SU-DHL-6 (cell line): ENCODE data around the gene SYNJ2BP.

Experiments
- H2AFZ ChIP-seq: fragments of 200-600 bp; sonication (generic); 2 replicates; pipeline ENCODE4 v1.6.1; 2014; ENCODE audit warnings: low read depth, mild to moderate bottlenecking, moderate library complexity, mixed read lengths, antibody characterized with exemption, low read length; ENCODE audit not compliant: severe bottlenecking
- H3F3A ChIP-seq: fragments of 200-600 bp; shearing (Covaris generic); 2 replicates; pipeline ENCODE4 v1.6.0; 2016; ENCODE audit warnings: antibody characterized with exemption, mild to moderate bottlenecking; ENCODE audit not compliant: insufficient read depth
- H3K27ac ChIP-seq: fragments of 200-600 bp; sonication (generic); 2 replicates; pipeline ENCODE4 v1.5.1; 2016; ENCODE audit warnings: low read depth, mild to moderate bottlenecking, low read length, moderate library complexity, mixed read lengths
- H3K27me3 ChIP-seq: fragments of 200-600 bp; sonication (generic), shearing (Covaris generic); 2 replicates; pipeline ENCODE4 v1.6.0; 2014; ENCODE audit warnings: mild to moderate bottlenecking, low read length
- H3K36me3 ChIP-seq: fragments of 200-600 bp; sonication (generic); 2 replicates; pipeline ENCODE4 v1.6.1; 2014; ENCODE audit warnings: mild to moderate bottlenecking, low read length, mixed read lengths
- H3K4me2 ChIP-seq: fragments of 300-600, 200-600 bp; shearing (Covaris generic), sonication (generic); 2 replicates; pipeline ENCODE4 v1.6.0; 2014; ENCODE audit warnings: low read length, low read depth, mild to moderate bottlenecking; ENCODE audit not compliant: poor library complexity, severe bottlenecking
- H3K4me3 ChIP-seq: fragments of 200-600 bp; sonication (generic); 2 replicates; pipeline ENCODE4 v1.5.1; 2014; ENCODE audit warnings: antibody characterized with exemption, low read length, mild to moderate bottlenecking, mixed read lengths; ENCODE audit not compliant: insufficient read depth, poor library complexity, severe bottlenecking
- H3K79me2 ChIP-seq: fragments of 200-600 bp; sonication (generic); 2 replicates; pipeline ENCODE4 v1.6.1; 2014; ENCODE audit warnings: mild to moderate bottlenecking, low read length, moderate library complexity; ENCODE audit not compliant: insufficient read depth
- H3K9ac ChIP-seq: fragments of 200-600 bp; sonication (generic); 2 replicates; pipeline ENCODE4 v1.7.0; 2014; ENCODE audit warnings: mild to moderate bottlenecking, low read length
- H3K9me2 ChIP-seq: fragments of 200-600 bp; sonication (generic); replicated peaks from 2 replicates; pipeline ENCODE4 v1.6.1; 2014; ENCODE audit warnings: low read length; ENCODE audit not compliant: insufficient read depth
- H3K9me3 ChIP-seq: fragments of 200-600 bp; sonication (generic); 2 replicates; pipeline ENCODE4 v1.6.1; 2014; ENCODE audit warnings: low read length, mixed read lengths; ENCODE audit not compliant: insufficient read depth
- H4K20me1 ChIP-seq: fragments of 200-600 bp; sonication (generic); 2 replicates; pipeline ENCODE4 v1.6.1; 2014; ENCODE audit warnings: low read depth, mild to moderate bottlenecking, antibody characterized with exemption, low read length, moderate library complexity, mixed read lengths
- EZH2phosphoT487 ChIP-seq: fragments of 200-600 bp; sonication (generic), shearing (Covaris generic); conservative IDR thresholded peaks from 2 replicates; pipeline ENCODE4 v1.6.1; 2018; ENCODE audit warnings: mild to moderate bottlenecking, antibody characterized with exemption, low read length, moderate library complexity, mixed read lengths
- TF ChIP-seq, protein P1 (sequence below): fragments of 200-600 bp; sonication (generic); IDR thresholded peaks from one replicate; pipeline ENCODE4 v1.5.1; 2017; ENCODE audit warnings: antibody characterized with exemption, mild to moderate bottlenecking, low read length, moderate library complexity; ENCODE audit not compliant: insufficient read depth, poor library complexity, severe bottlenecking

Gene SYNJ2BP

DNA sequence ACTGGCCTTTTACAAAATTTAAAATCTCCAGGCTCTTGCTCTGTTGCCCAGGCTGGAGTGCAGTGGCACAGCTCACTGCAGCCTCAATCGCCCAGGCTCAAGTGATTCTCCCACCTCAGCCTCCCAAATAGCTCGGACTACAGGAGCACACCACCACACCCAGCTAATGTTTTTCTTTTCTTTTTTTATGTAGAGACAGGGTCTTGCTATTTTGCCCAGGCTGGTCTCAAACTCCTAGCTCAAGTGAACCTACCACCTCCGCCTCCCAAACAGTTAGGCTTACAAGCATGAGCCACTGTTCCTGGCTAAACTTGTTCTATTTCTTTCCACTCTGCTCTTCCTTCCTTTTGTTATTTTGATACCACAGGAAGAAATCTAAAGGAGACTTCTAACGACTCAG is 15.2 kb downstream of the SYNJ2BP start:
- no peak overlapping the region for H2AFZ ChIP-seq
- no peaks in the 10 kb centered on the region for H3K27me3 ChIP-seq
- no peak overlapping the region for H3K9ac ChIP-seq
- TF ChIP-seq EZH2phosphoT487 = no peak
- TF ChIP-seq, protein P1, sequence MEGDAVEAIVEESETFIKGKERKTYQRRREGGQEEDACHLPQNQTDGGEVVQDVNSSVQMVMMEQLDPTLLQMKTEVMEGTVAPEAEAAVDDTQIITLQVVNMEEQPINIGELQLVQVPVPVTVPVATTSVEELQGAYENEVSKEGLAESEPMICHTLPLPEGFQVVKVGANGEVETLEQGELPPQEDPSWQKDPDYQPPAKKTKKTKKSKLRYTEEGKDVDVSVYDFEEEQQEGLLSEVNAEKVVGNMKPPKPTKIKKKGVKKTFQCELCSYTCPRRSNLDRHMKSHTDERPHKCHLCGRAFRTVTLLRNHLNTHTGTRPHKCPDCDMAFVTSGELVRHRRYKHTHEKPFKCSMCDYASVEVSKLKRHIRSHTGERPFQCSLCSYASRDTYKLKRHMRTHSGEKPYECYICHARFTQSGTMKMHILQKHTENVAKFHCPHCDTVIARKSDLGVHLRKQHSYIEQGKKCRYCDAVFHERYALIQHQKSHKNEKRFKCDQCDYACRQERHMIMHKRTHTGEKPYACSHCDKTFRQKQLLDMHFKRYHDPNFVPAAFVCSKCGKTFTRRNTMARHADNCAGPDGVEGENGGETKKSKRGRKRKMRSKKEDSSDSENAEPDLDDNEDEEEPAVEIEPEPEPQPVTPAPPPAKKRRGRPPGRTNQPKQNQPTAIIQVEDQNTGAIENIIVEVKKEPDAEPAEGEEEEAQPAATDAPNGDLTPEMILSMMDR = no peak
- no peaks in the 10 kb centered on the region for H3K9me2 ChIP-seq
- H3K4me2 ChIP-seq = no peak overlapping the region
- H3K79me2 ChIP-seq = no peaks in the 10 kb centered on the region
- H4K20me1 ChIP-seq = no peaks in the 10 kb centered on the region
- no peak overlapping the region for H3K27ac ChIP-seq
- H3K9me3 ChIP-seq = peaks cover 4% of the 10 kb centered on the region; the same call in 1 of the 2 replicates
- no peak overlapping the region for H3K4me3 ChIP-seq
- H3F3A ChIP-seq = no peaks in the 10 kb centered on the region
- H3K36me3 ChIP-seq = no peaks in the 10 kb centered on the region

DNA sequence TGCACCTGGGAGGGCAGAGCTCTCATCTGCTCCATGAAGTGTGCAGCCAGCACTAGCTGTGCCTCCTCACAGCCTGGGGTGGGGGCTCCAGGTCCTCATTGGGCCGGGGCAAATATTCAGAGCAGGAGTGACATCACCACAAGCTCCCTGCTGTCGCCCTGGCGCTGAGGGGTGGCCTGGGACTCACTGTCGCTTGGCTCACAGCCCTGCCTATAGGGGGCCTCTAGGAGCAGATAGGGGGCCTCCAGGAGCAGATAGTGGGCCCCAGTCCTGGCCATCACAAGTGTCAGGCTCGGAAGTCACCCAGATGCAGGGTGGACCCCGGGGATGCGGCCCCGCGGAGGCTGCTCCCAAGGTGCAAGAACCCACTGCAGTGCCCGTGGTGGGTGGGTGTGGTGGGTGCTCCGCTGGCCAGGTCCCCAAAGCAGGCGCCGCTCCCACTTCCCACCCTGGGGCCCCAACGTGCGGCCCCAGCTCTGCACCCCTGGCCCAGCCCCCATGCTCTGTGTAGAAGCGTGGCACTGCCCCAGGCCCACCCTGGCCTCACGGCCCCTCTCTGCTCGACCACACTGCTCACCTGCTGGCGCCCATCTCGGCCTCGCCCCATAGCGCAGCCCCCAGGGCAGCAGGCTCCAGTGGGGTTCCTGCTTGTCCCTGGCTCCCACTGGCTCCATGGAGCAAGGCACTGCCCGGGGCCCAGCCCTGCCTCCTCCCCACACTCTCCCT is 18.0 kb downstream of the SYNJ2BP start:
- Histone ChIP-seq H3K9me3 (peaks cover 4% of the 10 kb centered on the region; the same call in 1 of the 2 replicates), H3K27ac (no peak overlapping the region), H2AFZ (no peak overlapping the region), H4K20me1 (no peaks in the 10 kb centered on the region), H3K79me2 (no peaks in the 10 kb centered on the region), H3K4me3 (no peak overlapping the region), H3K4me2 (no peak overlapping the region), H3K9ac (no peak overlapping the region), H3K36me3 (no peaks in the 10 kb centered on the region), H3K9me2 (no peaks in the 10 kb centered on the region), H3K27me3 (no peaks in the 10 kb centered on the region), H3F3A (no peaks in the 10 kb centered on the region)
- TF ChIP-seq, protein P1 = no peak
- no peak for TF ChIP-seq EZH2phosphoT487

DNA sequence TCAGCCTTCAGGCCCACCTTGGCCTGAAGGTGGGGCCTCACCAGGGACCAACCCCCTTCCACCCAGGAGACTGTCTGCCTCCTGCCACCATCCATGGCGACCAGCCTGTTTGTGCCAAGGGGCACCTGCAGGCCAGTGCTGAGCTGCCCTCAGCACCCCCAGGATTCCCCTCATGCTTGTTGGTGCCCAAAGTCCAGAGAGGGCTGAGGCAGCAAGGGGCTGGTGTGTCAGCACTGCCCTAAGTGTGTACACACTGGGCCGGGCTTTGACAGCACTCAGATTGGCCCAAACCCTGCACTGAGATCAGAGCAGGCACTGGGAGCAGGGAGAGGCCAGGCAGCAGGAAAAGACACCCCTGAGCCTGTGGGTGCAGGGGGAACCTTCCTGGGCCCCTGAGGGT is 18.6 kb downstream of the SYNJ2BP start:
- no peak for TF ChIP-seq EZH2phosphoT487
- TF ChIP-seq, protein P1 = no peak
- H3K4me2 ChIP-seq = no peak overlapping the region
- H2AFZ ChIP-seq = no peak overlapping the region

More for the DNA sequence above, 18.6 kb downstream of the SYNJ2BP start:
- H3K36me3 ChIP-seq = no peaks in the 10 kb centered on the region
- no peak overlapping the region for H3K9ac ChIP-seq
- no peaks in the 10 kb centered on the region for H3K27me3 ChIP-seq
- H3K9me3 ChIP-seq = peaks cover 4% of the 10 kb centered on the region; the same call in 1 of the 2 replicates
- no peaks in the 10 kb centered on the region for H3K9me2 ChIP-seq
- H3F3A ChIP-seq = no peaks in the 10 kb centered on the region
- H4K20me1 ChIP-seq = no peaks in the 10 kb centered on the region
- no peak overlapping the region for H3K4me3 ChIP-seq
- H3K79me2 ChIP-seq = no peaks in the 10 kb centered on the region
- H3K27ac ChIP-seq = no peak overlapping the region
